ENCODE measurements around the gene DCTN3.

Gene DCTN3

DNA sequence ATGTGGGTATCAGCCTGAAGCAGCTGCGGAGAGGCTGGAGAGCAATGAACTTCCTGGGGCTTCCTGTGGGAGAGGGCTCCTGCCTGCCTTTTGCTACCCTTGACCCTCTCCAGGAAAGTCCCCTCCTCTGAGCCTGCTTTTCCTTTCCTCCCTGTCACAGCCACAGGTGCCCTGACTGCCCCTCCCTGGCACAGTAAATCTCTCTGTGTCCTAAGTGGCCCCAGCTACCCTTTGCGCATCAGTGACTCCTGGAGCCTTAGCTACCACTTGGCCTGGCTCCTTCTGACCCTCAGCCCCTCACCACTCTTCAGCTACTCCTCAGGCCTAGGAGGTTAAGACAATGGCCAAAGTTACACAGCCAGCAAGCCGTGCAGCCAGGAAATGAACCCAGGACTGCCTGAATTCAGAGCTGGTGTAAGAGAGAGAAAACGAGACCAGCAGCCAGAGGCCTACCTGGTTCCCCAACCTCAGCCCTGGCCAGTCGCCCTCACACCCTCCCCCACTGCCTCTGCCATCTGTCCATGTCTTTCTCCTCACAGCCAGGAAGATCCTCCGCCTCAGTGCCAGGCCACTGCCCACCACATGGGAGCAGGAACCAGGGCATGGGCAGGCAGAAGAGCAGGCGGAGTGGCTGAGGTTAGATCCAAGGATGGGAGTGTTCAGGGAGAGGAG lies 49.4 kb downstream of the DCTN3 start:
- no peak for DNase-seq

DNA sequence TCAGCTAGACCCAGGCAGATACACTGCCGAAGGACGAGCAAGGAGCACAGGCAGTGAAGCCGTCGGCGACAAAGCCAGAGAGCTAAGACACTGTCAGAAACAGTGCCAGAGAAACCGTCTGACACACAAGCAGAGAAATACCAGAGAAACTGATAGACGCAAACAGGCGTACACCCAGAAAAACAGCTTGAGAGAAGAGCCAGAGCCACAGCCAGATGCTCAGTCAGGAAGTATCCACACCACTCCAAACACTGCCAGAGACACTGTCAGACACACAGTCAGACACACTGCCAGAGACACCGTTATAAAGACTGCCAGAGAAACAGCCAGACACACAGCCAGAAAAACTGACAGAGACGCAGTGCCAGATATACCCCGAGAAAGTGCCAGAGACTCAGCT lies 49.9 kb downstream of the DCTN3 start:
- no peak for DNase-seq

DNA sequence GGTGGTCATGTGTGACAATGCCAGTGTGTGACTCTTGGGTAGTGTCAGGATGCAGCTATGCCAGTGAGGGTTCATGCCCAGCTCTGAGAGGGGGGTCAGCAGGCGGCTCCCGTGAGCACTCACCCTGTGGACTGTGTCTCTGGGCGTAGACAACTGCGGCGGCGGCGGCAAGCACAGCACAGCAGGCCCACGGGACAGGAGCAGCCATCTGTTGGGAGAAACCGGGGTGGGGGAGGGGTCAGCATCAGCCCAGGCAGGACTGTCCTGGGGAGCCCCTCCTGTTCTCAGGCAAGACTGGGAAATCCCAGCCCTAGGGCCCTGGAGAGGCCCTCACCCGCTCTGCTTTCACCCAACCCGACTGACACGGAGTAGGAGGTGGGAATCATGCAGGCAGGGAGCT lies 51.5 kb downstream of the DCTN3 start:
- no peak for DNase-seq

DNA sequence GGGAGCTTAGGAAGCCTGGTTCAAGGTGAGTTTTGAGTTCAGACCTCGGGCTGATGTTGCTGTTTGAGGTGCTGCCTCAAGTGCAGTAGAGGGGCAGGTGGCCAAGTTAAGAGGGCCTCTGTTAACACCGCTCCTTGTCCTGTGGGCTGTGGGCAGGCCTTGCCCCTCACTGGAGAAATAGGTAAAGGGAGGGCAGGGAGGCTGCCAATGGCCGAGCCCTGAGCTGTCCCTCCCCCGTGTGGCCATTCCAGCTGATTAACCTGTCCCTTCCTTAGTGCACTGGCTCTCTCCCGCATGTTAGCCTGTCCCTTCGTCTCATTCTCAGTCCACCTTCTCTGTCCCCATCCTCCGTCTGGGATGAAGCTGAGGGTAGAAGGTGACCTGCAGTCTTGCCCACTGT lies 52.2 kb downstream of the DCTN3 start:
- no peak for DNase-seq

DNA sequence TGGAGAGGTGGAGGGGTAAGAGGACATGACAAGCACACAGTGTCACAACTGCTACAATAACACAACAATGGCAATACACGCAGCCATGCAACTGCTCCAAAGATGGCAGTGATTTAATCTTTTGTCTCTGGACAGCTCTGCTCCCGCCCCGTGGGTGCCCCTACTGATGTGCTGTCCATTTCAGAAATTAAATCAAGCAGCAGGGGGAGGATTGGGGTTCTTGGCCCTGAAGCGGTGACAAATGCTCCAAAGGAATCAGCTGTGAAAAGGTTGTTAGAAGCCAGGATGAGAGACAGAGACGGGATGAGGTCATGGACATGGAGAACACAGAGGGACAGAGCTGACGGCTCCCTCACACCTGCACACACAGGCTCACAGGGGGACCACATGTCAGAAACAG lies 53.3 kb downstream of the DCTN3 start:
- no peak for DNase-seq

DNA sequence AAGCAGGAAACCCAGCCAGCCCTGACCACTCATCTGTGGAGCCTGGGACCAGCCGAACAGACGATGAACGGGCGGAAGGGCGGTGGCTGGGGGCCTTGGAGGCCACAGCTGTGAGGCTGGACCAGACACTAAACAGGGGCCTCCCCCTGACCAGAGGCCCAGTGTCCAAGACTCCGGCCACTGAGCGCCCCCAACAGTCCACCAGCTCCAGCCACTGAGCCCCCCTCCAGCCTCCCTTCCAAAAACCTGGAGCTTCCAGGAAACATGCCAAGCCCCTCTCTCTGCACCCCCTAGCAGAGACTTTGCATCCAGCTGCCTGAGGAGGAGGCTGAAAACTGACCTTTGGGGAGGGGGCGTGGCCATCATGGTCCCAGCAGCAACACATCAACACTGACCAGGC lies 54.0 kb downstream of the DCTN3 start:
- DNase-seq = no peak

DNA sequence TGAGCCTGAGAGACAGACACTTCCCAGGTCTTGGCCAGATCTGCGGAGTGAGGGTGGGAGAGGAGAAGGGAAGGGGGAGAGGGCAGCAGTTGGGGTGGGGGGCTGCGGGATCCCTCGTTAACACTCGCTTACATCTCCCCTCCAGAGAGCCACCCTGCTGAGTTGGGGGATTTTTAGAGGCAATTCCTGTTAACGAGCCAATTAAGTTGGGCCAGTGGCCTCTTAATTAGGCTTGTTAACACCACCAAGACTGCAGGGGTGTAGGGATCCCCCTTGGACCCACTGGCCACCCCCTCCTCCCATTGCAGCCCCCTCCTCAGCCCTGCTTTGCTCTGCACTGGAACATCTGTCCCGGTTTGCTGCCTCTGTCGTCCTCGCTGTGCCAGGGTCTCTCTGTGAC lies 54.4 kb downstream of the DCTN3 start:
- no peak for DNase-seq

DNA sequence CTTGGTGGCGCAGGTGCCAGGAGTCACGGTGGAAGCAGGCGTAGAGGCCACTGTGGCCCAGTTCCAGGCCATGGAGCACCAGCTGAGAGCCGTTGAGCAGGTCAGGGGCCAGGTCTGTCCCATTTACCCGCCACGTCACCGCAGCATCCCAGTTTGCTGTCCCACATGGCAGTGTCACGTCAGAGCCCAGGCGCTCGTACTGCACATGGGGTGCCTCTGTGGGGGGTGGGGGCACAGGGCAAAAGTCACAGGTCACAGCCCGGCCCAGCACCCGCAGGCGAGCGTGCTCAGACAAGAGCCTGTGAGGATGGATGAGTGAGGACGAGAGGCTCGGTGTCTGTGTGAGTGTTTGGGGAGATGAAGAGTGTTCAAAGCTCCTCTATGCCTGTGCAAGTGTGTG lies 55.7 kb downstream of the DCTN3 start:
- no peak for DNase-seq
